ENCODE results near the gene TGM2.

DNA sequence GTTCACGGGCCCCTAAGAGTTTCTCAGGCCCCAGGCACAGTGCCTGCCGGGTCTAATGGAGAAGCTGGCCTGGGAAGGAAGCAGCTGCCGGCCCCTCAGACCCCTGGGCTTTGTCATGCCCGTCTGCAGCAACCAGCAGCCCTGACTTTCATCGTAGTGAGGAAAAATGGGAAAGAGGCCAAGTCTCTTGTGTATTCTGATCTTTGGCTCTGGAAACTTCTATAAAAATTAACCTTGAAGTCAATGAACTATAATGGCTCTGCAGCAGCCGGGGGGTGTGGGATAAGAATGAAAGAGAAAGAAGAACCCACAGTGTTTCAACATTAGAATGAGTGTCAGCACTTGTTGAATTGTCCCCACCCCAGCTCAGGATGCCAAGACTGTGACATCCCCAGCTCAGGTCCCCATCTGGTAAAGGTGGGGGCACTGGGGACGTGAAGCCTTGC is 12.9 kb downstream of the TGM2 start:
- TF ChIP-seq, protein P1, sequence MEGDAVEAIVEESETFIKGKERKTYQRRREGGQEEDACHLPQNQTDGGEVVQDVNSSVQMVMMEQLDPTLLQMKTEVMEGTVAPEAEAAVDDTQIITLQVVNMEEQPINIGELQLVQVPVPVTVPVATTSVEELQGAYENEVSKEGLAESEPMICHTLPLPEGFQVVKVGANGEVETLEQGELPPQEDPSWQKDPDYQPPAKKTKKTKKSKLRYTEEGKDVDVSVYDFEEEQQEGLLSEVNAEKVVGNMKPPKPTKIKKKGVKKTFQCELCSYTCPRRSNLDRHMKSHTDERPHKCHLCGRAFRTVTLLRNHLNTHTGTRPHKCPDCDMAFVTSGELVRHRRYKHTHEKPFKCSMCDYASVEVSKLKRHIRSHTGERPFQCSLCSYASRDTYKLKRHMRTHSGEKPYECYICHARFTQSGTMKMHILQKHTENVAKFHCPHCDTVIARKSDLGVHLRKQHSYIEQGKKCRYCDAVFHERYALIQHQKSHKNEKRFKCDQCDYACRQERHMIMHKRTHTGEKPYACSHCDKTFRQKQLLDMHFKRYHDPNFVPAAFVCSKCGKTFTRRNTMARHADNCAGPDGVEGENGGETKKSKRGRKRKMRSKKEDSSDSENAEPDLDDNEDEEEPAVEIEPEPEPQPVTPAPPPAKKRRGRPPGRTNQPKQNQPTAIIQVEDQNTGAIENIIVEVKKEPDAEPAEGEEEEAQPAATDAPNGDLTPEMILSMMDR (IDR thresholded peaks at IDR 0.05; ENCODE audit: low read depth, low read length): no peak
- no peak for TF ChIP-seq EZH2phosphoT487 (IDR thresholded peaks at IDR 0.05; ENCODE audit: low read depth)
